GM18867 (cell line): ENCODE data around the gene BIRC2.

Experiments used
- ATAC-seq: cut with Tn5 transposase; IDR thresholded peaks from one replicate; pipeline ENCODE4 v1.9.1; 2021; ENCODE audit warnings: mild to moderate bottlenecking, moderate library complexity; ENCODE audit not compliant: unreplicated experiment

Gene BIRC2

DNA sequence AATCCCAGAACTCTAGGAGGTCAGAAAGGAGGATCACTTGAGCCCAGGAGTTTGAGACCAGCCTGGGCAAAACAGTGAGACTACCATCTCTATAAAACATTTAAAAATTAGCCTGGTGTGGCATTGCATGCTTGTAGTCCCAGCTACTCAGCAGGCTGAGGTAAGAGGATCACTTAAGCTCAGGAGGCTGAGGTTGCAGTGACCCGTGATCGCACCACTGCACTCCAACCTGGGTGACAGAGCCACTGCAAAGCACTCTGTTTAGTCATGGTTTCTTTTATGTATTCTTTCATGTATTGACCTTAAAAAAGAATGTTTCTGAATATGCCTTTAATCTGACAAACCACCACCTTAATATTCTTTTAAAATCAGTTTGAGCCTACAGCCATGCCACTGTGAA is 52.2 kb downstream of the BIRC2 start:
- ATAC-seq: no peak

DNA sequence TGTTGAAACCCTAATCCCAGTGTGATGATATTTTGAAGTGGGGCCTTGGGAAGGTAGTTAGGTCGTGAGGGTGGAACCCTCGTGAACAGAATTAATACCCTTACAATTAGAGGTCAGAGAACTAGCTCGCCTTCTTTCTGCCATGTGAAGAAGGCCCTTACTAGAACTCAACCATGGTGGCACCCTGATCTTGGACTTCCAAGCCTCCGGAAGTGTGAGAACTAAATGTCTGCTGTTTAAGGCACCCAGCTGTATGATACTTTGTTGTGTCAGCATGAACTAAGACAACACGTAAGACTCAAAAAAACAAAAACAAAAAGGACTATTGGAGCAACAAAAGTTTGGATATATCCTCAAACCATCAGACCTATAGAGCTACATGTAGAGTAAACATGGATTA is 53.6 kb downstream of the BIRC2 start:
- no peak for ATAC-seq

DNA sequence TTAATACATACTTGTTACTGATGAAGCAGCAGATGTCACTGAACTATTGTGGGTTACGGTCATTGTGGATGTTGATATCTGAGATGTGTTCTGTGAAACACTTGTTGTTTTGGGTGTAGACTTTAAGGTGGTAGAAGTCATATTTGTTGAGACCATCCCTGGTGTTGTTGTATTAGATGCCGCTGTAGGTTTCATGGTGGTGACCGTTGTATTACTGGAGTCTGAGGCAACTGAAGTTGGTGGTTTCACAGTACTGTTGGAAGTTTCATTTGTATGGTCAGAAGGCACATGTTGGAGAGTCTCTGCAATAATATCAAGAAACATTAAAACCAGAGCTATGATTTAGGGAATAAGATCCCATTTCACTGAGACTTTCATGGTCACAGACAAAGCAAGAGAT is 54.9 kb downstream of the BIRC2 start:
- no peak for ATAC-seq

DNA sequence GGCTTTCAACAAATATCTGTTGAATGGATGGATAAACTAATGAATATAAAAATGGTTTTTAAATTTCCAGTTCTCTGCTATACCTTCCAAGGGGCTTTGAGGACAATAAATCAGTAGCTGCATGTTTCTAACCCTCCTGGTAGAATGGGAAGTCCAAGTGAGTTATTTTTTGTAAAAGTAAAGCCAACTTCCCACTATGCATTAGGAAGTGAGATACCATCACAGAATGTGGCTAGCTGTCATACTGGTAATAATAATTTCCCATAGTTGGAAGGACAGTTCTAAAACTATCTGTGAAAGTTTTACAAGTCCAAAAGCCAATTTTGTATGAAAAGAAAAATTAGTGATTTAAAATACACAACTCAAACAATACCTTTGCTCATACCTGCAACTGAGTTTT is 55.5 kb downstream of the BIRC2 start:
- no peak for ATAC-seq

DNA sequence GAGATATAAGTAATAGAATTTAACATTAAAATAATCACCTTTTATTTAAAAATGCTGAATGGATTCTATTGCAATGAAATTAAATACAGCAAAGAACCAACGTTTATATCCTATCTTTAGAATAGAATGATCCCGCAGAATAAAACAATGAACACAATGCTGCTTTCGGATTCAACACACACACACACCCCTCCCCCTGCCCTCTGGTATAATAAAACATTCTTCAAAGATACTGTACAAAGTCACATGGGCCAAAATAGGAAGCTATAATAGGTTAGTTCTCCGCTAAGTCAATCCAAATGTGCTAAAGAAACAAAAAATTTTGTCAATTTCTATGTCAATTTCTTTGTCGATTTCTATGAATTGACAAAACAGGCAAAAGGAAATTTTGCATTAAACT is 58.5 kb downstream of the BIRC2 start:
- ATAC-seq: no peak

DNA sequence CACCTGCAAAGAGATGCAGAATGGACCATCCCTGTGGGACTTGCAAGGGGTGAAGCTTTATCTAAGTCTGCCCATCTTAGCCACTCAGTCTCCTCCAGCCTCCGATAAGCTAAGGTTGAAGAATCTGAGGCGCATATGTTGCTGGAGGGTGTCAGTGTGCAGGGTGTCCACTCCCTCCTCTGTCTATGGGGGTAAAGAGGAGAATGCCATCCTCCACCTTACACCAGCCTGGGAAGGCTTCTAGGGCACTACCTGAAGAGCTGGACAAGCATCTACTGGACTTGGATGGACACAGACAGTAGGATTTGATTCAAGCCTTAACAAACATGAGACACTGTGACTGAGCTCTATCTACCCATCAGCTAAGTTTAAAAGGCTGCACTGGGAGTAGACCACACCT is 59.1 kb downstream of the BIRC2 start:
- ATAC-seq: no peak

DNA sequence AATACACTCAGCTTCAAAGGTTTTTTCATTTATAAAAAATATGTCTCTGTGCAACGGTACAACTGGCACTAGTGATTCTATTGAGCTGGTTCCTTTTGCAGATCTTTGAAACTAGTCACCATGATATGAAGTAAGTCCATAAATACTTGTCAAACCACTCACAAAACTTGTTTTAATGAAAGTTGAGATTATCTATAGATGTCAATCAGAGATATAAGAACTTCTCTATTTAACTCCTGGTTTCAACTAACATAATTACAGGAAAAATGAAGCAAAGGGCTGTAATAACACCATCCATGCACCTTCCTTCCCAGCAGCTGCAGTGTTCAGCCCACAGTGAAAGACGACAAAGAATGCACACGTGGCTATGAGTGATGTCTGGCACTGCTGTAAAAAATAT is 60.9 kb downstream of the BIRC2 start:
- no peak for ATAC-seq

DNA sequence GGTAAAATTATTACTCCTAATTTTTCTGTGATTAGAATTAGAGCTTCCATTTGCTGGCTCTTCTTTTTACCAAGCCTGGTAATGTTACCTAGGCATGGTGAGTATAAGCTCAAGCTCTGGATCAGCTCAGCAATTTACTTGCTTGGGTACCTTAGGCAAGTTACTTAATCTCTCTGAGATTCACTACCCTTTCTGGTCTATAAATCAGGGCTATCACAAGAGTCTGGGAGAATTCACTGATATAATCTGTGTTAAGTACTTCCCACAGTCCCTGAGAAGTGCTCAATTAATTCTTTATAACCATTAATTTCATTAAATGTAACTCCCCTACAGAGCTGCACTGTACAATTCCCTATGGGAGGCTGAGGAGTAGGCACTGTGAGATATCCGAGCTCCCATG is 61.3 kb downstream of the BIRC2 start:
- no peak for ATAC-seq

DNA sequence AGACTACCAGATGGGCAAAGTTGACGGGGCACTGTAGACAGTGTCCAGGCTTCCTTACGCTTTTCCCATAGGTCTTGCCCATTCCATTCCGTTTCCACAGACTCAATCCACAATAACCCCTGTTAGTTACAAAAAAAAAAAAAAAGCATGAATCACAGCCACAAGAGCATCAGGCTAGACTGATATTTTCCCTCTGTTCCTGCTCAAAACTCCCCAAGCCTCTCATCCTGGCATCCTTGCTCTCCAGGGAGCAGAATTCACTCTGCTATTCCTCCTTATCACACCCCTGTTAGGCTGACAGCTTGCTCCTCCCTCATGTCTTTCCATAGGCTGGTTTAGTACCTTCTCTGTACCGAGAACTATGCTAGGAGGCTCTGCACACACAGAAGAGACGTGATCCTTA is 63.4 kb downstream of the BIRC2 start:
- no peak for ATAC-seq

DNA sequence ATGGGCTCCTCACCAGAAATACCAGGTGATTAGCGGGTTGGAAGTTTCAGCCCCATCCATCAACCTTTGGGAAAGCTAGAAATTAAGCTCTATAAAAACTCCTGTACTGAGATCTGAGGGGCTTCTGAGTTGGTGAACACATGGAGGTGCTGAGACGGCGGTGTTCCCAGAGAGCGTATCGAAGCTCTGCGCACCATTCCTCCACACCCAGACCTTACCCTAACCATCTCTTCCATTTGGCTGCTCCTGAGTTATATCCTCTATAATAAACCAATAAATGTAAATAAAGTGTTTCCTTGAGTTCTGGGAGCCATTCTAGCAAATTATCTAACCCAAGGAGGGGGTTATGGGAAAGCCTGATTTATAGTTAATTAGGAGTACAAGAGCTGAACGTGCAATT is 64.1 kb downstream of the BIRC2 start:
- ATAC-seq: no peak

DNA sequence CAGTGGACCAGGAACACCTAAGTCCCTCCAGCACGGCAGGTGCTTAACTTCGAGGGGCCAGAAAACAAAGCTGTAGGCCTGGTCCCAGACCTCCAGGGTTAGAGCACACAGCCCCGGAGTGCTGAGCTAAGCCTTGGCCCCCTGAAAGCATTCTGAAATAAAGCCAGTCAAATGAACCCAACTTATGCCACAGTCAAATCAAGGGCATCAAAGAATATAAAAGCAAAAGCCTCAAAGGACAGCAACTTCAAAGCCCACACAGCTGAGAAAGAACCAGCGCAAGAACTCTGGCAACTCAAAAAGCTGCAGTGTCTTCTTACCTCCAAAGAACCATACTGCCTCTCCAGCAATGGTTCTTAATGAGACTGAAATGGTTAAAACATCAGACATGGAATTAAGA is 66.5 kb downstream of the BIRC2 start:
- ATAC-seq: no peak

DNA sequence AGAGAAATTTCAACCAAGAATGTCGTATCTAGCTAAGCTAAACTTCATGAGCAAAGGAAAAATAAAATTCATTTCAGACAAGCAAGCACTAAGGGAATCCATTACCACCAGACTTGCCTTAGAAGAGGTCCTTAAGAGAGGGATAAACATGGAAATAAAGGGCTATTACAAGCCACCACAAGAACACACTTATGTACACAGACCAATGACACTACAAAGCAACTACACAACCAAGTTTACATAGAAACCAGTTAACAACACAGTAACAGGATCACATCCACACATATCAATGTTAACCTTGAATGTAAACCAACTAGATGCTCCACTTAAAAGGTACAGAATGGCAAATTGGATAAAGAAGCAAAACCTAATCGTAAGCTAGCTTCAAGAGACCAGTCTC is 67.5 kb downstream of the BIRC2 start:
- ATAC-seq: no peak

DNA sequence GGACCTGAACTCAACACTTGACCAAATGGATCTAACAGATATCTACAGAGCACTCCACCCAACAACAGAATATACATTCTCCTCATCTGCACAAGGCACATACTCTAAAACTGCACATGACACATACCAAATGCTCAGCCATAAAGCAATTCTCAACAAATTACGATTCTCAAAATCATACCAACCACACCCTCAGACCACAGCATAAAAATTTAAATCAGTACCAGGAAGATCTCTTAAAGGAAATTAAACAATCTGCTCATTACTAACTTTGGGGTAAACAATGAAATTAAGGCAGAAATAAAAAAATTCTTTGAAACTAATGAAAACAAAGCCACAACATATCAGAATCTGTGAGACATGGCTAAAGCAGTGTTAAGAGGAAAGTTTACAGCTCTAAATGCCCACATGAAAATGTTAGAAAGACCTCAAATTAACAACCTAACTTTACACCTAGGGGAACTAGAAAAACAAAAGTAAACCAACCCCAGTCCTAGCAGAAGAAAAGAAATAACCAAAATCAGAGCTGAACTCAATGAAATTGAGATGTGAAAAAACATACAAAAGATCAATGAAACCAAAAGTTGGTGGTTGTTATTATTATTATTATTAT is 68.4 kb downstream of the BIRC2 start:
- no peak for ATAC-seq

DNA sequence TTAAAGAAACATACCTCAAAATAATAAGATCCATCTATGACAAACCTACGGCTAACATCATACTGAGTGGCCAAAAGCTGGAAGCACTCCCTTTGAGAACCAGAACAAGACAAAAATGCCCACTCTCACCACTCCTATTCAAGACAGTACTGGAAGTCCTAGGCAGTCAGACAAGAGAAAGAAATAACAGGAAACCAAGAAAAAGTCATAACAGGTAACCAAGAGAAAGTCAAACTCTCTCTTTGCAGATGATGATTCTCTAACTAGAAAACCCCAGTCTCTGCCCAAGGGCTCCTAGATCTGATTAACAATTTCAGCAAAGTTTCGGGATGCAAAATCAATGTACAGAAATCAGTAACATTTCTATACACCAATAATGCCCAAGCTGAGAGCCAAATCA is 70.0 kb downstream of the BIRC2 start:
- ATAC-seq: no peak

DNA sequence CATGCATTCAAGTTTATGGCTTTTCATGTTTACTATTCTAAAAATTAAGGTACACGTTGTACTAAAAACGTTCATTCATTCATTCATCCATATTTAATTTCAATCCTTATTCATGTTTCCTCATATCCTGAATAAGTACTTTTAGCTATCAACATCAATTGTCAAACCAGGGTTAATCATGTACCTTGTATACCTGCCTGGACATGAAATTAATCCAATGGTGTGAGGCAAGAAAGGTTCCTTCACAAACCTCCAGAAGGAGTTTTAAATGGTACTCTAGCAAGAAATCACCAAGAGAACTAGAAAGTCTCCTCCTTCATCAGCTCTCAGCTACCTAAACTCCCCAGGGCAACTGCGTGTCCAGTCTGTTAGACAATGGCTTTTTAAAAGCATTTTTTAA is 72.2 kb downstream of the BIRC2 start:
- no peak for ATAC-seq

DNA sequence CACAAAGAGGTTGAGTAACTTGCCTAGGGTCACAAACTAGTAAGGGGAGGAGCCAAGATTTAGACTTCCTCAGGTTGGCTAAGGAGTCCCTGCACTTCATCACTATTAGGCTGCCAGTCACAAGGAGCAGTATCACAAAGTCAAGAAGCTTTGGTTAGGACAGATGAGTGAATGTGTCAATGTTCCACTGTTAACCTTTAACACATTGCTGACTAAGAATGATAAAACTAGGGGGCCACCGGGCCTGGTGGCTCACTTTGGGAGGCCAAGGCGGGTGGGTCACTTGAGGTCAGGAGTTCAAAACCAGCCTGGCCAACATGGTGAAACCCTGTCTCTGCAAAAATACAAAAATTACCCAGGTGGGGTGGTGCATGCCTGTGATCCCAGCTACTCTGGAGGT is 73.5 kb downstream of the BIRC2 start:
- ATAC-seq: peak; percentile 80

DNA sequence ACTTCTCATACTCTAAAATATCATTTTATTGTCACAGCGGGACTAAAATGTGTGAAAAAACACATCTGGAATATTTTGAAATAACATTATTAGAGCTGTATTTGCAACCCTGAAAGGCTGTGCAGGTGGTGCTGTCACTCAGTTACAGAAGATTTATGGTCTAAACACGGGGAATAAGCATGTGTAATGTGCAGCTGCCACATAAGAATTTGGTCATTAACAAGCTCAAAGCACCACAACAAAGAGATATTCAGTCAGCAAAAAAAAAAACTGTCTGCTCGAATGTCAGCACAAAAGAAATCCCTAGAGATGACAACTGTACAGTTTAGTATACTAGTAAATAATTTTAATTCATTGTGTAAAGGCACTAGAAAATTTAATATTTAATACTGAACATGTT is 74.2 kb downstream of the BIRC2 start:
- ATAC-seq: no peak

DNA sequence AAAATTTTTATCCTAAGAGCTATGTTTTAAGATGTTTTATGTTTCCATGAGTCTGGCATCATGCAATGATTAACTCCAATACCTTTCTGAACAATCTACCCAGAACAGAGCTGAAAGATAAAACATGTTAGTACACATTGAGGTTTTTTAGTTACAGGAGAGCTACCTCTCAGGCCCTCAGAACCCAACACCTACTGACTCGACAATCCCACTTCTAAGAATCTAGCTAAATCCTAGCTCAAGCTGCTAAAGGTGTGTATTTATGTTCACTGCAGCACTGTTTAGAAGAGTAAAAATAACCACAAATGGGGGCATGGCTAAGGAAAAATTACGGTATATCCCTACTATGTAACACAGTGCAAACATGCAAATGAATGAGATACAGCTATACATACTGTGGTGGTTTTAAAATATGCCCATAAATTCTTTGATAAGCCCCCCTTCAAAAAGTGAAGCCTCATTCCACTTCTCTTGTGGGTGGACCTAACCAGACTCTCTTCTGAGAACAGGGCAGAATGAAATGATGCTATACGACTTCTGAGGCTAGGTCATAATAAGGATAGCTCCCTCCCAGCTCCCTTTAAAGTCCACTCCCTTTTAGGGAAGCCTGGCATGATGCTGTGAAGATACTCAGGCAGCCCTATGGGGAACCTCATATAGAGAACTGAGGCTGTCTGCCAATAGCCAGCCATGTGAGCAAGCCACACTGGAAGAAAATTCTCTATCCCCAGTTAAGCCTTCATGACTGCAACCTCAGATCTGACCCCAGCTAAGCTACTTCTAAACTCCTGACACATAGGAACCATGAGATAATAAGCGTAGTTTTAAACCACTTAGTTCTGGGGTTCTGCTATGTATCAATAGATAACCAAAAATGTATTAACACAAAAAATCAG is 76.1 kb downstream of the BIRC2 start:
- no peak for ATAC-seq

DNA sequence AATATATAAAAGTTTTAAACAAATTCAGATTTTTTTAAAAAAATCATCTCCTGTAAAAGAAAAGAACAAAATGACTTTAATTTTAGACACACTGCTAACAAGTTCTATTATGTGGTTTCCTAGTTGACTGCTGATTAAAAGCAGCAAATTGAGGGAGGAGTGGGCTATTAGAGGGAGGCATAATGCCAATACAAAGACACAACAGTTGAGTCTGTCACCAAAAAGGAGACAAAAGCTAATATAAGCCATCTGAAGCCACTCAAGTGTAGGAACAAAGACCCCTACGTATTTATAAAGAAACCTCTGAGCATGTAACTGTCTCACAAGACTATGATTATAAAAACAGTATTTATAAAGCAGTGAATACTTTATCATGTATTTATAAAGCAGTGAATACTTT is 76.9 kb downstream of the BIRC2 start:
- ATAC-seq: no peak

DNA sequence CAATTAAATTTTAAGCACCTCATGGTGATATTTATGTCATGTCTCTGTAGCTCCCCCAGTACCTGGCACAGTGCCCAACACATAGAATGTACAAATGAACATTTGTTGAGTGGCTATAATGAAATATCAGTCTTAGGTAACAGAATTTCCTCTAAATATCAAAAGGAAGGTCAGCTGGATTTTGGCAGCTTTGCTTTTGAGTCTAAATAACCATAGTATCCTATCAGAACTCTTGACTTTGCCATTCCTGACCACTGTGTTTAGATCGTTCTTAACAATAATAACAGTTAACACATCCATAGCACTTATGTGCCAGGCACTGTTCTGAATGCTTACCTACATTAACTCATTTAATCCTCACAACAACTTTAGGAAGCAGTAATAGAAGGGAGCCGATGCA is 79.0 kb downstream of the BIRC2 start:
- no peak for ATAC-seq

DNA sequence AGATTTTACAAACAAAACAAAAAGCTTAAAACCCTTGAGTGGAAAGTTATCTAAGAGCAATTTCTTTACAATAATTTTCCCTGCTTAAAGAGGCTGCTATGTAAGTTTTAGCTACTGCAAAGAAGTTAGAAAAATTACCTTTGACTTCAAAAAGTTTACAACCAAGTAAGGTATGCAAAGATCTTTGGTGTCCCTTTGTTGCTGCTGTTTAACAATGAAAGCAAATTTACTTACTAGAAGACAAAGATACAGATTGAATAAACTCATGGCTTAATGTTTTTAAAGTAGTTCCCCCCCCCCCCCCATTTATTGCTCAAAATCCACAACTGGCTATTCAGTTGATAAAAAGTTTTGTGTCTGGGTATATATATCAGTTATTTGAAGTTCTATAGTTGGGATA is 79.6 kb downstream of the BIRC2 start:
- ATAC-seq: no peak

DNA sequence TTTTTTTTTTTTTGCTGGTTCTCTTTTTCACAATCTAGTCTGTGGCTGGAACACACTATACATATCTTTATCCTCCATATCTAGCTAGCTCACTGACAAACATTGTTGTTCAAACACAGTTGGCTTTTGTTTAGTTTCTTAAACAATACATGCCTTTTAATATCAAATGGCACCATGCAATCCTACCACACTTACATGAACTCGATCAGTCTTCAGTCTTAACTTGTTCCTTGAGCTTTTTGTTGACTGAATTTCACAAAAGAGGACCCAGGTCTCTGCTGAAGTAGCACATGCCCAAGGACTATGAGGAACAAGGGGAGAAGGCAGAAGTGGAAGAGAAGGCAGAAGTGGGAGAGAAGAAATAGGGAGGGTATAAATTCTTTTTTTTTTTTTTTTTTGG is 80.1 kb downstream of the BIRC2 start:
- no peak for ATAC-seq
